Keratinocyte (primary cell): ENCODE results near the gene ITGA11. TPM values are rescaled to one million over a fixed set of nuclear protein-coding genes. Genes with fewer than 3 reads are reported as not detected.
"Not testable (repeated sequence)": the region's sequence is repeated elsewhere in the genome, so short reads cannot be mapped to it uniquely, and the experiment has no call there.

Experiments
- DNase-seq: peaks from one replicate; pipeline ENCODE4 v3.0.0-alpha.2; 2011; ENCODE audit warnings: low read depth, missing footprints, low spot score
- FAIRE-seq: peaks from 2 replicates; lab custom pipeline; 2011; peaks lifted over from hg19 to GRCh38; lab: Jason Lieb, UNC
- H2AFZ ChIP-seq: 2 replicates; pipeline ENCODE4 v1.6.0; 2012; ENCODE audit warnings: low read length, control low read depth, inconsistent platforms; ENCODE audit not compliant: control insufficient read depth
- H3K27ac ChIP-seq: 2 replicates; pipeline ENCODE4 v1.5.1; 2011; ENCODE audit warnings: low read length; ENCODE audit not compliant: control insufficient read depth, insufficient read depth
- H3K27me3 ChIP-seq: 3 replicates; pipeline ENCODE4 v1.6.0; 2011; ENCODE audit warnings: low read length; ENCODE audit not compliant: control insufficient read depth, insufficient read depth; ENCODE audit errors: extremely low read depth
- H3K36me3 ChIP-seq, 2 experiments: 2 replicates in 1 of 2; 3 replicates in 1 of 2; pipeline ENCODE4 v1.5.1; 2011; ENCODE audit warnings: low read length in 2 of 2, mild to moderate bottlenecking in 1 of 2; ENCODE audit not compliant: control insufficient read depth in 2 of 2, insufficient read depth in 2 of 2; ENCODE audit errors: extremely low read depth in 1 of 2
- H3K4me1 ChIP-seq: 3 replicates; pipeline ENCODE4 v1.5.1; 2011; ENCODE audit warnings: low read length; ENCODE audit not compliant: control insufficient read depth, insufficient read depth; ENCODE audit errors: extremely low read depth
- H3K4me2 ChIP-seq: 3 replicates; pipeline ENCODE4 v1.6.0; 2011; ENCODE audit warnings: low read depth, low read length; ENCODE audit not compliant: control insufficient read depth, insufficient read depth; ENCODE audit errors: extremely low read depth
- H3K4me3 ChIP-seq, 3 experiments: fragments of 200-600 bp in 1 of 3; sonication (generic) in 1 of 3; 2 replicates in 2 of 3; 3 replicates in 1 of 3; pipeline ENCODE4 v1.5.1; 2011 to 2016; ENCODE audit warnings: low read length in 3 of 3, mild to moderate bottlenecking in 3 of 3, control low read depth in 2 of 3, inconsistent platforms in 1 of 3, low read depth in 1 of 3, mixed read lengths in 1 of 3, mixed run types in 1 of 3, moderate library complexity in 1 of 3; ENCODE audit not compliant: control insufficient read depth in 2 of 3, insufficient read depth in 2 of 3; ENCODE audit errors: extremely low read depth in 1 of 3
- H3K79me2 ChIP-seq: 2 replicates; pipeline ENCODE4 v1.6.0; 2012; ENCODE audit warnings: low read length; ENCODE audit not compliant: control insufficient read depth, insufficient read depth
- H3K9ac ChIP-seq: 3 replicates; pipeline ENCODE4 v1.6.0; 2011; ENCODE audit warnings: low read length; ENCODE audit not compliant: control insufficient read depth, insufficient read depth; ENCODE audit errors: extremely low read depth
- H3K9me1 ChIP-seq: 3 replicates; pipeline ENCODE4 v1.6.0; 2011; ENCODE audit warnings: low read length; ENCODE audit not compliant: control insufficient read depth, insufficient read depth; ENCODE audit errors: extremely low read depth
- H3K9me3 ChIP-seq: 2 replicates; pipeline ENCODE4 v1.5.1; 2012; ENCODE audit warnings: low read depth, low read length; ENCODE audit not compliant: control insufficient read depth
- H4K20me1 ChIP-seq: 3 replicates; pipeline ENCODE4 v1.6.0; 2011; ENCODE audit warnings: low read length; ENCODE audit not compliant: control insufficient read depth, insufficient read depth; ENCODE audit errors: extremely low read depth
- EZH2 ChIP-seq: IDR thresholded peaks from one replicate; pipeline ENCODE4 v1.6.1; 2012; ENCODE audit warnings: inconsistent platforms, mild to moderate bottlenecking, low read length, moderate library complexity
- dilution Hi-C: fragments of 300-500 bp; cut with MboI; formaldehyde crosslinking; loops from one replicate; pipeline ENCODE4 v1.7.0; 2020; ENCODE audit warnings: low sequenced_read_pairs; ENCODE audit not compliant: extremely low pct_ligation_motif_present
- polyA plus RNA-seq, 5 experiments: library from polyadenylated mRNA; depleted of rRNA in 3 of 5; stranded (reverse) in 3 of 5; stranded (forward) in 1 of 5; unstranded in 1 of 5; fragments of >200 nt; gene quantifications; 1 replicate in 1 of 5; 2 replicates in 3 of 5; 3 replicates in 1 of 5; pipeline versions ENCODE4 v1.2.1 to v1.2.3, GENCODE V29; 2011 to 2012; ENCODE audit warnings: missing spikeins in 2 of 5, low read depth in 1 of 5, low replicate concordance in 1 of 5
- TF ChIP-seq, protein P1 (sequence below), 3 experiments: IDR thresholded peaks in 1 of 3; conservative IDR thresholded peaks in 1 of 3; optimal IDR thresholded peaks in 1 of 3; 2 replicates in 2 of 3; 3 replicates in 1 of 3; pipeline versions ENCODE3 to v1.5.1; 2011; ENCODE audit warnings: low read length in 3 of 3, mild to moderate bottlenecking in 3 of 3, moderate library complexity in 2 of 3, control low read depth in 1 of 3, inconsistent platforms in 1 of 3; ENCODE audit not compliant: insufficient read depth in 2 of 3; ENCODE audit errors: extremely low read depth in 1 of 3

Gene ITGA11
- polyA plus RNA-seq, 1 donor (not counting 4 experiments of a cell fraction or from before 2014, with no cell fraction given): not detected

DNA sequence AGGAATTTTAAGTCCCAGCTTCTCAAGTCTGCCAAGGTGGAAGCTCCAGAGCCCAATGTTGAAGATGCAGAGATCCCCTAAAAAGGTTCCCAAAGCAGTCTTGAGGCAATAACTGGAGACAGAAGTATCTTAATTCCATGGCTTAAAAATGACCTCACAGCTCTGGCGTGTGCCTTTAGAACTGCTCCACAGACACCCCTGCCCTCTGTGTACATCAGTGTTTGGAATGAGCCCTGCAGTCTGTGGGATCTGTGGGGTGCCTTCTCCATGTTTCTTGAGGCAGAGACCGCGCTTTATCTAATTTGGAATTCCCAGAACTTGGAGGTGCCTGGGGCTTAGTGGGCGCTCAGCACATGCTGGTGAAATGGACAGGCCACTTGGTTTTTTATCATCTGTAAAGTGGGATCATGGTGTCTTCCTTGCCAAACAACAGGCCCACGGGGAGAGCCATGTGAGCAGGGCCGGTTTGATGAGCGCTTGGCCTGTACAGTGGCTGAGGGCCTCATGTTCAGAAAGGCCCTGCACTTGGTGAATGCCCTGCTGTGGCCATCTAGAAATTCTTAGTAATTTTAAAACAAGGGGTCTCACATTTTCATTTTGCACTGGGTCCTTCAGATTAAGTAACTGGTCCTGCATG lies 7.1 kb downstream of the ITGA11 start:
- FAIRE-seq (no peak), DNase-seq (no peak)
- Histone ChIP-seq H4K20me1 (no peaks in the 10 kb centered on the region), H3K4me1 (no peaks in the 10 kb centered on the region), H3K9ac (no peak overlapping the region), H3K4me3 (no peak overlapping the region), H2AFZ (no peak overlapping the region), H3K79me2 (no peaks in the 10 kb centered on the region), H3K9me3 (no peaks in the 10 kb centered on the region), H3K27me3 (peaks cover 35% of the 10 kb centered on the region), H3K9me1 (no peaks in the 10 kb centered on the region), H3K27ac (no peak overlapping the region), H3K36me3 (no peaks in the 10 kb centered on the region), H3K4me2 (no peak overlapping the region)
- TF ChIP-seq EZH2: no peak
- TF ChIP-seq, protein P1, sequence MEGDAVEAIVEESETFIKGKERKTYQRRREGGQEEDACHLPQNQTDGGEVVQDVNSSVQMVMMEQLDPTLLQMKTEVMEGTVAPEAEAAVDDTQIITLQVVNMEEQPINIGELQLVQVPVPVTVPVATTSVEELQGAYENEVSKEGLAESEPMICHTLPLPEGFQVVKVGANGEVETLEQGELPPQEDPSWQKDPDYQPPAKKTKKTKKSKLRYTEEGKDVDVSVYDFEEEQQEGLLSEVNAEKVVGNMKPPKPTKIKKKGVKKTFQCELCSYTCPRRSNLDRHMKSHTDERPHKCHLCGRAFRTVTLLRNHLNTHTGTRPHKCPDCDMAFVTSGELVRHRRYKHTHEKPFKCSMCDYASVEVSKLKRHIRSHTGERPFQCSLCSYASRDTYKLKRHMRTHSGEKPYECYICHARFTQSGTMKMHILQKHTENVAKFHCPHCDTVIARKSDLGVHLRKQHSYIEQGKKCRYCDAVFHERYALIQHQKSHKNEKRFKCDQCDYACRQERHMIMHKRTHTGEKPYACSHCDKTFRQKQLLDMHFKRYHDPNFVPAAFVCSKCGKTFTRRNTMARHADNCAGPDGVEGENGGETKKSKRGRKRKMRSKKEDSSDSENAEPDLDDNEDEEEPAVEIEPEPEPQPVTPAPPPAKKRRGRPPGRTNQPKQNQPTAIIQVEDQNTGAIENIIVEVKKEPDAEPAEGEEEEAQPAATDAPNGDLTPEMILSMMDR (optimal IDR thresholded peaks at IDR 0.05 in 1 of 3, IDR thresholded peaks at IDR 0.05 in 1 of 3, conservative IDR thresholded peaks at IDR 0.05 in 1 of 3; ENCODE audit: extremely low read depth in 1 of 3, insufficient read depth in 2 of 3, low read length in 3 of 3): no peak
- dilution Hi-C loops: no loop called here

DNA sequence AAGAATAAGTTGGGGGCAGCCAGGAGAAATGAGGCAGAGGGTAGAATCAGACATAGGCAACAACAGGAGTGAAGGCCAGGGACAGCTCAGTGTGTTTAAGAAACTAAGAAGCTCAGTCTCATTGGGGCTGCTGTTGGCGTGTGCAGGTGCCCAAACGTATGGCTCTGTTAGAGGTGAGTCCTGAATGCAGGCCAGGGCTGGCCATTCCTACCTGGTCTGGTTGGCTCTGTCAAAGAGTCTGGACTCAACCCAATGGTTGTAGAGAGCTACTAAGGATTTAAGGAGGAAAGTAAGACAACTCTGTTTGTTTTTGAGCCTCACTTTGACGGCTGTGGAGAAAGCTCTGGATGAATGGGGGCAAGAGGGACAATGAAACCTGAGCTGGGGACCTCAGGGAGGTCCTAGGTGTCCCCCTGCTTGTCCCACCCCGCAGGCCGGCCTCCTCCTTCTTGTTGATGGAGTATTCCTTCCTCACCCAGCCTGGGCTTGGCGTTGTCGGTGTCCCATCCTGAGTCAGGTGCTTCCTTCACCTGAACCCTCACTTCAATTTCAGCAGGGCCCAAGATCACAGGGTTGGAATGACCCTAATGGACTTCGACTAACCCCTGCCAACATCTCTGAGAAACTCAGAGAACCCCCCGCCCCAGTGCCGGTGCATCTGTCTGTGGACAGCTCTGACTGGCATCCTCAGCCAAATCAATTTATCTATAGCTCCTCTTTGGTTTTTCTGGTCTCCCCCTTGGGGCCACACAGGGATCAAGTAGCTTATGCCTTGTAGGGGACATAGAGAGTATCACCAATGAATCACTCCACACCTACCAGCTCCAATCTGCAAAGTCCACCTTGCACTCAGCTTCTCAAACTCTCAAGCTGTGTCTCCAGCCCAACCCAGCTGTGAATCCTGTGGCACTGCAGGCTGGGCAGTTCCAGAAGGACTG lies 8.3 kb downstream of the ITGA11 start:
- Histone ChIP-seq H3K36me3 (no peaks in the 10 kb centered on the region), H3K4me3 (no peak overlapping the region), H4K20me1 (no peaks in the 10 kb centered on the region), H3K9me1 (no peaks in the 10 kb centered on the region), H3K79me2 (no peaks in the 10 kb centered on the region), H3K4me1 (no peaks in the 10 kb centered on the region), H2AFZ (no peak overlapping the region), H3K9me3 (no peaks in the 10 kb centered on the region), H3K27ac (no peak overlapping the region), H3K27me3 (peaks cover 24% of the 10 kb centered on the region), H3K9ac (no peak overlapping the region), H3K4me2 (no peak overlapping the region)
- dilution Hi-C loops: no loop called here
- DNase-seq: no peak
- no peak for TF ChIP-seq EZH2
- TF ChIP-seq, protein P1 (optimal IDR thresholded peaks at IDR 0.05 in 1 of 3, IDR thresholded peaks at IDR 0.05 in 1 of 3, conservative IDR thresholded peaks at IDR 0.05 in 1 of 3; ENCODE audit: extremely low read depth in 1 of 3, insufficient read depth in 2 of 3, low read length in 3 of 3): no peak
- FAIRE-seq: no peak

DNA sequence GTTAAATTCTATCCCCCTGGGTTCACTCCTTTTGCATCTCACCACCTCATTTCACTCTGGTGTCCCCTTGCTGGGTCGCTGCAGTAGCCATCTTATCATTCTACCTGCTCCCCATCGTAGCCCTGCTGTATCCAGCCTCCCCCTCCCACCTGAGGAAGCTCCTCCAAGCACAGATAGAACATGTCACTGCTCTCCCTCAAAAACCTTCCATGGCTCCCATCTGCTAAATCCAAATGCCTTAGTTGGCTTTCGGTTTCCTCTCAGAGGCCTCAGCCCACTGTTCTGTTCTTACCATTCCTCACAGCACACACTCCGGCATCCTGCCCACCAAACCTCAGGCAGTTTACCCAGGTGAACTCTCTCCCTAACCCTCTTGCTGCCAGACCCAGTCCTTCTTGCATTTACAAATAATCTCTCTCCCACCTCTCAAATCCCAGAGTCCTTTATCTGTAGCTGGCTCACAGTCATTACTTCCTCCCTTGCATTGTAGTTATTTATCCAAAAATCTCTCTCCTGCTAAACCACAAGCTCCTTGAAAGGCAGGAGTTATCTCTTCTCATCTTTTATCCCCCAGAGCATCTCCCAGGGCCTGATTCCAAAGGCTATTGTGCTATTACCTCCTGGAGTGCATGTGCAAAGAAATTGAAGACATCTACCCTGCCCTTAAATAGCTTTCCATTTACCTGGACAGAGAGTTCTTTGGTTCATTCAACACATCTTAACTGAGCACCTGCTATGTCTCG lies 9.4 kb downstream of the ITGA11 start:
- H3K9me1 ChIP-seq, H3K36me3 ChIP-seq, H3K4me2 ChIP-seq, FAIRE-seq, dilution Hi-C loops, H2AFZ ChIP-seq, DNase-seq, H3K9me3 ChIP-seq, H3K4me1 ChIP-seq, H3K4me3 ChIP-seq, H3K27ac ChIP-seq, H4K20me1 ChIP-seq, H3K9ac ChIP-seq, H3K79me2 ChIP-seq: not testable (repeated sequence)
- peaks cover 14% of the 10 kb centered on the region for H3K27me3 ChIP-seq
